Adrenal gland (tissue), 12 donors: ENCODE data around the gene HOMER2. TPM values are rescaled to one million over a fixed set of nuclear protein-coding genes. Genes with fewer than 3 reads are reported as not detected.

Experiments
- DNase-seq, 7 donors: peaks; one replicate each; pipeline ENCODE4 v3.0.0-alpha.2; 2019 to 2020
- H3K27ac ChIP-seq, 5 donors: fragments of 200-600 bp; sonication (generic) in 4 of 5; 1 replicate in 3 of 5; 2 replicates in 2 of 5; pipeline versions ENCODE4 v1.5.1 to v1.8.0; 2016 to 2020; ENCODE audit warnings: mild to moderate bottlenecking in 1 of 5
- H3K27me3 ChIP-seq: fragments of 200-600 bp; 2 replicates; pipeline ENCODE4 v1.8.0; 2021
- H3K36me3 ChIP-seq, 2 donors: fragments of 200-600 bp; replicated peaks in 1 of 2; 1 replicate in 1 of 2; 2 replicates in 1 of 2; pipeline versions ENCODE4 v1.5.1 to v1.8.0; 2018 to 2022
- H3K4me1 ChIP-seq, 2 donors: fragments of 200-600 bp; replicated peaks in 1 of 2; 1 replicate in 1 of 2; 2 replicates in 1 of 2; pipeline versions ENCODE4 v1.5.1 to v1.8.0; 2018 to 2021
- H3K4me3 ChIP-seq, 4 donors: fragments of 200-600 bp; sonication (generic) in 3 of 4; one replicate each; pipeline ENCODE4 v1.5.1; 2016 to 2018
- H3K9me3 ChIP-seq, 3 donors: fragments of 200-600 bp; sonication (generic) in 1 of 3; replicated peaks in 1 of 3; 1 replicate in 2 of 3; 2 replicates in 1 of 3; pipeline versions ENCODE4 v1.5.1 to v1.8.0; 2016 to 2021
- POLR2A ChIP-seq, 2 donors: fragments of 450-650 bp; IDR thresholded peaks; one replicate each; pipeline ENCODE4 v1.6.1; 2017; ENCODE audit warnings: antibody characterized with exemption in 2 of 2, mild to moderate bottlenecking in 2 of 2, moderate library complexity in 1 of 2
- WGBS, 4 donors: extraction: QIAGEN DNeasy Blood & Tissue Kit in 2 of 4; methylation state at CpG; one replicate each; pipeline versions ENCODE4 v1.1.5 to v1.1.7; 2013 to 2017; 5-methylcytosine and 5-hydroxymethylcytosine counted together
- intact Hi-C, 2 donors: fragments of 100-400 bp; cut with DNase I; formaldehyde crosslinking; loops; one replicate each; pipeline versions ENCODE4 v1.14.1 to v1.15.0; 2022 to 2023
- polyA plus RNA-seq, 3 donors: library from polyadenylated mRNA; stranded (reverse); fragments of 200-250 nt in 2 of 3; fragments of 350-450 nt in 1 of 3; fragmentation: Illumina TruSeq in 1 of 3; extraction: RNeasy Lipid Tissue Mini Kit (QIAGEN cat#74804) in 1 of 3; gene quantifications; one replicate each; pipeline ENCODE4 v1.2.3, GENCODE V29; 2013 to 2014
- total RNA-seq, 9 donors: library from RNA; depleted of rRNA in 4 of 9; stranded (reverse); fragments of >200 nt in 4 of 9; fragments of 120-200 nt in 1 of 9; fragmentation: NEBNext Ultra II Directional in 1 of 9; extraction: Animal tissue kit (Norgen Biotek cat#: 25700) in 1 of 9; gene quantifications; one replicate each; pipeline versions ENCODE4 v1.1.0 to v1.2.4, GENCODE V29; 2013 to 2023
- TF ChIP-seq, protein P1 (sequence below), 6 experiments: fragments of 450-650 bp in 4 of 6; fragments of 200-600 bp in 2 of 6; sonication (generic) in 1 of 6; IDR thresholded peaks; 1 replicate in 5 of 6; 2 replicates in 1 of 6; pipeline versions ENCODE4 v1.5.1 to v1.8.0; 2016 to 2021; ENCODE audit warnings: antibody characterized with exemption in 6 of 6, mild to moderate bottlenecking in 2 of 6, moderate library complexity in 1 of 6
- donor health status: healthy with polysubstance abuse.
- donor health status: Bipolar disorder and iron deficiency.
- donor health status: DM: yes; HTN: yes; CAD: no.
- donor health status: DM: no; HTN: no; CAD: no.
- donor health status: DM: no; HTN: no; CAD: no.
- donor health status: DM: yes; HTN: yes; CAD: no.

The HOMER2 gene
- total and polyA plus RNA-seq, 12 donors, result 6.5 to 43.1 (median 23.4) TPM

- TF ChIP-seq POLR2A (IDR thresholded peaks at IDR 0.05), result no peak
- TF ChIP-seq, protein P1, sequence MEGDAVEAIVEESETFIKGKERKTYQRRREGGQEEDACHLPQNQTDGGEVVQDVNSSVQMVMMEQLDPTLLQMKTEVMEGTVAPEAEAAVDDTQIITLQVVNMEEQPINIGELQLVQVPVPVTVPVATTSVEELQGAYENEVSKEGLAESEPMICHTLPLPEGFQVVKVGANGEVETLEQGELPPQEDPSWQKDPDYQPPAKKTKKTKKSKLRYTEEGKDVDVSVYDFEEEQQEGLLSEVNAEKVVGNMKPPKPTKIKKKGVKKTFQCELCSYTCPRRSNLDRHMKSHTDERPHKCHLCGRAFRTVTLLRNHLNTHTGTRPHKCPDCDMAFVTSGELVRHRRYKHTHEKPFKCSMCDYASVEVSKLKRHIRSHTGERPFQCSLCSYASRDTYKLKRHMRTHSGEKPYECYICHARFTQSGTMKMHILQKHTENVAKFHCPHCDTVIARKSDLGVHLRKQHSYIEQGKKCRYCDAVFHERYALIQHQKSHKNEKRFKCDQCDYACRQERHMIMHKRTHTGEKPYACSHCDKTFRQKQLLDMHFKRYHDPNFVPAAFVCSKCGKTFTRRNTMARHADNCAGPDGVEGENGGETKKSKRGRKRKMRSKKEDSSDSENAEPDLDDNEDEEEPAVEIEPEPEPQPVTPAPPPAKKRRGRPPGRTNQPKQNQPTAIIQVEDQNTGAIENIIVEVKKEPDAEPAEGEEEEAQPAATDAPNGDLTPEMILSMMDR (IDR thresholded peaks at IDR 0.05), result no peak
- peaks cover 0 to 76% of the 10 kb centered on the region in 2 donors for H3K36me3 ChIP-seq
- intact Hi-C loops, result no loop called here
These were observed 132.4 kb downstream of the HOMER2 start for GRCh38 chr15:82820128-82820527.

GRCh38 chr15:82812994-82813393, 139.5 kb downstream of the HOMER2 start:
- Histone ChIP-seq H3K27me3 (no peaks in the 10 kb centered on the region), H3K27ac (no peak overlapping the region), H3K4me3 (no peak overlapping the region), H3K9me3 (no peaks in the 10 kb centered on the region), H3K4me1 (peaks cover 17 to 29% of the 10 kb centered on the region in 2 donors), H3K36me3 (peaks cover 0 to 47% of the 10 kb centered on the region in 2 donors)
- no peak for TF ChIP-seq POLR2A (IDR thresholded peaks at IDR 0.05)
- TF ChIP-seq, protein P1 (IDR thresholded peaks at IDR 0.05), result no peak
- intact Hi-C loops, result no loop called here
- no peak for DNase-seq
- WGBS, 4 donors, result 78 to 86% (median 80%) methylated on average over 4 of the region's 4 CpGs

More at GRCh38 chr15:82820128-82820527, 132.4 kb downstream of the HOMER2 start:
- Histone ChIP-seq H3K4me1 (no peaks in the 10 kb centered on the region), H3K27ac (no peak overlapping the region), H3K9me3 (no peaks in the 10 kb centered on the region), H3K4me3 (no peak overlapping the region), H3K27me3 (no peaks in the 10 kb centered on the region)
- no peak for DNase-seq

GRCh38 chr15:82810890-82811426, 141.6 kb downstream of the HOMER2 start:
- peaks cover 0 to 28% of the 10 kb centered on the region in 2 donors for H3K36me3 ChIP-seq
- peaks cover 17 to 29% of the 10 kb centered on the region in 2 donors for H3K4me1 ChIP-seq
- DNase-seq, result no peak
- H3K27me3 ChIP-seq, result no peaks in the 10 kb centered on the region
- H3K4me3 ChIP-seq, result peak overlapping the region; percentile 14 to 86 (median 78)
- intact Hi-C loops, result no loop called here
- no peak for TF ChIP-seq POLR2A (IDR thresholded peaks at IDR 0.05)
- TF ChIP-seq, protein P1 (IDR thresholded peaks at IDR 0.05), result no peak
- no peaks in the 10 kb centered on the region for H3K9me3 ChIP-seq
- WGBS, 4 donors, result 1 to 4% (median 2%) methylated on average over 6 of the region's 6 CpGs
- H3K27ac ChIP-seq, result peak overlapping the region; percentile 76 to 100 (median 98)

- no peaks in the 10 kb centered on the region for H3K9me3 ChIP-seq
- peak; percentile 33 to 62 (median 40) for DNase-seq
- intact Hi-C loops, result no loop called here
- H3K27me3 ChIP-seq, result no peaks in the 10 kb centered on the region
- H3K4me3 ChIP-seq, result peak overlapping the region; percentile 14 to 86 (median 78)
- H3K36me3 ChIP-seq, result peaks cover 0 to 21% of the 10 kb centered on the region in 2 donors
- TF ChIP-seq, protein P1 (IDR thresholded peaks at IDR 0.05), result peak in 1 of 6 experiments; percentile 8
- TF ChIP-seq POLR2A (IDR thresholded peaks at IDR 0.05), result peak; percentile 29 to 45
- 0 to 11% (median 0%) methylated on average over 5 to 81 of the region's 81 CpGs for WGBS, 4 donors
- H3K4me1 ChIP-seq, result peaks cover 17 to 29% of the 10 kb centered on the region in 2 donors
- H3K27ac ChIP-seq, result peak overlapping the region; percentile 76 to 100 (median 98)
These were observed 142.2 kb downstream of the HOMER2 start for GRCh38 chr15:82810061-82810889.
